Measurements from ENCODE around the gene RPL7L1.

Gene RPL7L1

GRCh38 chr6:42845327-42845694, 34.1 kb upstream of the RPL7L1 start:
- no peak for DNase-seq (ENCODE audit: low read depth in 1 of 2, low spot score in 1 of 2)
- no peak overlapping the region for H3K4me3 ChIP-seq (replicated peaks; ENCODE audit: insufficient read depth, low read length)

GRCh38 chr6:42846505-42846904, 32.9 kb upstream of the RPL7L1 start:
- TF ChIP-seq SPI1 (IDR thresholded peaks at IDR 0.05; ENCODE audit: borderline replicate concordance, low read depth) (no peak), GABPA (IDR thresholded peaks at IDR 0.05; ENCODE audit: low read depth) (no peak), REST (IDR thresholded peaks at IDR 0.05; ENCODE audit: insufficient replicate concordance, low read depth) (no peak), CTCF (IDR thresholded peaks at IDR 0.05; ENCODE audit: insufficient read depth, low read length) (no peak), POLR2AphosphoS5 (IDR thresholded peaks at IDR 0.05; ENCODE audit: low read depth) (no peak)

More at GRCh38 chr6:42845327-42845694, 34.1 kb upstream of the RPL7L1 start:
- Histone ChIP-seq H3K27ac (replicated peaks) (no peak overlapping the region), H3K27me3 (ENCODE audit: insufficient read depth, poor library complexity, severe bottlenecking) (no peaks in the 10 kb centered on the region)
- no peak for TF ChIP-seq REST (IDR thresholded peaks at IDR 0.05; ENCODE audit: insufficient replicate concordance, low read depth)
- no peak for TF ChIP-seq POLR2AphosphoS5 (IDR thresholded peaks at IDR 0.05; ENCODE audit: low read depth)
- no peak for TF ChIP-seq GABPA (IDR thresholded peaks at IDR 0.05; ENCODE audit: low read depth)
- no peak for TF ChIP-seq SPI1 (IDR thresholded peaks at IDR 0.05; ENCODE audit: borderline replicate concordance, low read depth)
- TF ChIP-seq CTCF (IDR thresholded peaks at IDR 0.05; ENCODE audit: insufficient read depth, low read length): no peak

GRCh38 chr6:42848700-42849099, 30.7 kb upstream of the RPL7L1 start:
- H3K27ac ChIP-seq (replicated peaks): no peak overlapping the region
- no peaks in the 10 kb centered on the region for H3K27me3 ChIP-seq (ENCODE audit: insufficient read depth, poor library complexity, severe bottlenecking)
- DNase-seq (ENCODE audit: low read depth in 1 of 2, low spot score in 1 of 2): no peak
- no peak overlapping the region for H3K4me3 ChIP-seq (replicated peaks; ENCODE audit: insufficient read depth, low read length)
- TF ChIP-seq CTCF (IDR thresholded peaks at IDR 0.05; ENCODE audit: insufficient read depth, low read length) (no peak), SPI1 (IDR thresholded peaks at IDR 0.05; ENCODE audit: borderline replicate concordance, low read depth) (no peak), POLR2AphosphoS5 (IDR thresholded peaks at IDR 0.05; ENCODE audit: low read depth) (no peak), REST (IDR thresholded peaks at IDR 0.05; ENCODE audit: insufficient replicate concordance, low read depth) (no peak), GABPA (IDR thresholded peaks at IDR 0.05; ENCODE audit: low read depth) (no peak)

More at GRCh38 chr6:42846505-42846904, 32.9 kb upstream of the RPL7L1 start:
- H3K27ac ChIP-seq (replicated peaks): no peak overlapping the region
- H3K4me3 ChIP-seq (replicated peaks; ENCODE audit: insufficient read depth, low read length): no peak overlapping the region
- peak in 1 of 2 experiments; percentile 5 for DNase-seq (ENCODE audit: low read depth in 1 of 2, low spot score in 1 of 2)
- no peaks in the 10 kb centered on the region for H3K27me3 ChIP-seq (ENCODE audit: insufficient read depth, poor library complexity, severe bottlenecking)
